Neural cell (in vitro differentiated cells): Measurements from ENCODE around the gene PRR20D. TPM values are rescaled to one million over a fixed set of nuclear protein-coding genes. Genes with fewer than 3 reads are reported as not detected.
"Not testable (repeated sequence)": the region's sequence is repeated elsewhere in the genome, so short reads cannot be mapped to it uniquely, and the experiment has no call there.

ENCODE experiments used
- H2AFZ ChIP-seq: fragments of 200-600, 300-800 bp; sonication (generic), shearing (Covaris generic); 2 replicates; pipeline ENCODE4 v1.6.0; 2014; ENCODE audit warnings: low read depth, mild to moderate bottlenecking, antibody characterized with exemption, low read length, moderate library complexity
- H3F3A ChIP-seq: fragments of 200-600 bp; shearing (Covaris generic); 2 replicates; pipeline ENCODE4 v1.6.1; 2016; ENCODE audit warnings: mild to moderate bottlenecking, moderate library complexity, mixed read lengths, antibody characterized with exemption, low read length; ENCODE audit not compliant: insufficient read depth, poor library complexity, severe bottlenecking
- H3K27ac ChIP-seq: fragments of 200-600, 300-800 bp; sonication (generic), shearing (Covaris generic); 2 replicates; pipeline ENCODE4 v1.5.1; 2014; ENCODE audit warnings: mild to moderate bottlenecking, low read length, moderate library complexity
- H3K27me3 ChIP-seq: fragments of 300-800, 200-600 bp; sonication (generic), shearing (Covaris generic); 2 replicates; pipeline ENCODE4 v1.6.0; 2014; ENCODE audit warnings: mild to moderate bottlenecking, low read depth, low read length, moderate library complexity; ENCODE audit not compliant: insufficient read depth
- H3K36me3 ChIP-seq: fragments of 300-800, 200-600 bp; sonication (generic), shearing (Covaris generic); 2 replicates; pipeline ENCODE4 v1.5.1; 2014; ENCODE audit warnings: mild to moderate bottlenecking, antibody characterized with exemption, low read length, moderate library complexity; ENCODE audit not compliant: insufficient read depth
- H3K4me2 ChIP-seq: fragments of 300-800, 200-600 bp; sonication (generic), shearing (Covaris generic); 2 replicates; pipeline ENCODE4 v1.6.0; 2014; ENCODE audit warnings: mild to moderate bottlenecking, low read length
- H3K4me3 ChIP-seq: fragments of 300-800, 200-600 bp; sonication (generic), shearing (Covaris generic); 2 replicates; pipeline ENCODE4 v1.5.1; 2014; ENCODE audit warnings: mild to moderate bottlenecking, low read length, moderate library complexity
- H3K79me2 ChIP-seq: fragments of 200-600 bp; shearing (Covaris generic); replicated peaks from 2 replicates; pipeline ENCODE4 v1.6.0; 2014; ENCODE audit warnings: mild to moderate bottlenecking, low read length, moderate library complexity; ENCODE audit not compliant: insufficient read depth
- H3K9ac ChIP-seq: fragments of 300-800, 200-600 bp; sonication (generic), shearing (Covaris generic); 2 replicates; pipeline ENCODE4 v1.6.1; 2016; ENCODE audit warnings: mild to moderate bottlenecking, low read length, mixed read lengths
- H3K9me2 ChIP-seq: fragments of 200-600 bp; shearing (Covaris generic); 2 replicates; pipeline ENCODE4 v1.6.1; 2016; ENCODE audit warnings: mild to moderate bottlenecking, low read length, mixed read lengths; ENCODE audit not compliant: insufficient read depth
- H3K9me3 ChIP-seq: fragments of 200-600, 300-800 bp; sonication (generic), shearing (Covaris generic); 2 replicates; pipeline ENCODE4 v1.6.1; 2016; ENCODE audit warnings: mild to moderate bottlenecking, mixed run types, low read length, moderate library complexity, mixed read lengths
- H4K20me1 ChIP-seq: fragments of 200-600 bp; shearing (Covaris generic); 2 replicates; pipeline ENCODE4 v1.6.1; 2016; ENCODE audit warnings: mild to moderate bottlenecking, mixed run types; ENCODE audit not compliant: insufficient read depth
- EP300 ChIP-seq: fragments of 450-650 bp; conservative IDR thresholded peaks from 2 replicates; pipeline ENCODE4 v1.6.1; 2014; ENCODE audit warnings: antibody characterized with exemption, mild to moderate bottlenecking, moderate library complexity; ENCODE audit not compliant: poor library complexity, severe bottlenecking
- EZH2 ChIP-seq: fragments of 200-600, 300-800 bp; shearing (Covaris generic), sonication (generic); IDR thresholded peaks from 2 replicates; pipeline ENCODE4 v1.6.1; 2014; ENCODE audit warnings: antibody characterized with exemption, low read length, borderline replicate concordance, mild to moderate bottlenecking; ENCODE audit not compliant: insufficient read depth, poor library complexity, severe bottlenecking
- MXI1 ChIP-seq: fragments of 450-650 bp; conservative IDR thresholded peaks from 2 replicates; pipeline ENCODE4 v1.6.1; 2014; ENCODE audit warnings: antibody characterized with exemption, mild to moderate bottlenecking; ENCODE audit not compliant: poor library complexity, severe bottlenecking
- POLR2AphosphoS5 ChIP-seq: IDR thresholded peaks from 2 replicates; pipeline ENCODE4 v1.6.1; 2012
- RAD21 ChIP-seq: fragments of 450-650 bp; conservative IDR thresholded peaks from 2 replicates; pipeline ENCODE4 v1.6.1; 2014; ENCODE audit warnings: antibody characterized with exemption, mild to moderate bottlenecking, moderate library complexity
- SMC3 ChIP-seq: fragments of 450-650 bp; conservative IDR thresholded peaks from 2 replicates; pipeline ENCODE4 v1.6.1; 2014; ENCODE audit warnings: antibody characterized with exemption, mild to moderate bottlenecking, moderate library complexity; ENCODE audit not compliant: poor library complexity
- TAF1 ChIP-seq: IDR thresholded peaks from 2 replicates; pipeline ENCODE4 v1.6.1; 2012; ENCODE audit warnings: low read depth
- polyA plus RNA-seq: library from polyadenylated mRNA; depleted of rRNA; stranded (reverse); fragments of >200 nt; gene quantifications from 2 replicates; pipeline ENCODE4 v1.2.3, GENCODE V29; 2014
- TF ChIP-seq, protein P1 (sequence below): fragments of 450-650 bp; IDR thresholded peaks from 2 replicates; pipeline ENCODE4 v1.5.1; 2014; ENCODE audit warnings: antibody characterized with exemption, mild to moderate bottlenecking, moderate library complexity; ENCODE audit not compliant: poor library complexity, severe bottlenecking
- TF ChIP-seq, protein P2 (sequence below): IDR thresholded peaks from 2 replicates; pipeline ENCODE4 v1.6.1; 2012; ENCODE audit warnings: borderline replicate concordance

The PRR20D gene
- polyA plus RNA-seq, 1 donor from 2014 or later: not detected

DNA sequence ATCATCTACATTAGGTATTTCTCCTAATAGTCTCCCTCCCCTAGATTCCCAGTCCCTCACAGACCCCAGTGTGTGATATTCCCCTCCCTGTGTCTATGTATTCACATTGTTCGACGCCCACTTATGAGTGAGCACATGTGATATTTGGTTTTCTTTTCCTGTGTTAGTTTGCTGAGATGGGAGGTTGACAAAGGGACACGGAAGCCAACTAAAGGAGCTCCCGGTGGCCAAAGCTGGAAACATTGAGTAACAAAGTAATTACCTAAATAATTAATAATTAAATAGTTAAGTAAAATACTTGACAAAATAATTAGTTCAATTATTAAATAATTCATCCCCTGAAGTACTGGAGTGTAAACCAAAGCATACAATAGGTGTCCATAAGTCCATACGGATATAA lies 21.4 kb upstream of the PRR20D start:
- Histone ChIP-seq H3K4me2 (no peak overlapping the region), H3K36me3 (no peaks in the 10 kb centered on the region), H3K9ac (no peak overlapping the region), H3K9me3 (no peaks in the 10 kb centered on the region), H3F3A (no peaks in the 10 kb centered on the region), H2AFZ (no peak overlapping the region), H3K79me2 (no peaks in the 10 kb centered on the region), H3K27me3 (no peaks in the 10 kb centered on the region), H4K20me1 (no peaks in the 10 kb centered on the region), H3K27ac (no peak overlapping the region), H3K4me3 (no peak overlapping the region), H3K9me2 (no peaks in the 10 kb centered on the region)
- no peak for TF ChIP-seq EP300
- TF ChIP-seq EZH2: no peak
- no peak for TF ChIP-seq MXI1
- TF ChIP-seq, protein P1, sequence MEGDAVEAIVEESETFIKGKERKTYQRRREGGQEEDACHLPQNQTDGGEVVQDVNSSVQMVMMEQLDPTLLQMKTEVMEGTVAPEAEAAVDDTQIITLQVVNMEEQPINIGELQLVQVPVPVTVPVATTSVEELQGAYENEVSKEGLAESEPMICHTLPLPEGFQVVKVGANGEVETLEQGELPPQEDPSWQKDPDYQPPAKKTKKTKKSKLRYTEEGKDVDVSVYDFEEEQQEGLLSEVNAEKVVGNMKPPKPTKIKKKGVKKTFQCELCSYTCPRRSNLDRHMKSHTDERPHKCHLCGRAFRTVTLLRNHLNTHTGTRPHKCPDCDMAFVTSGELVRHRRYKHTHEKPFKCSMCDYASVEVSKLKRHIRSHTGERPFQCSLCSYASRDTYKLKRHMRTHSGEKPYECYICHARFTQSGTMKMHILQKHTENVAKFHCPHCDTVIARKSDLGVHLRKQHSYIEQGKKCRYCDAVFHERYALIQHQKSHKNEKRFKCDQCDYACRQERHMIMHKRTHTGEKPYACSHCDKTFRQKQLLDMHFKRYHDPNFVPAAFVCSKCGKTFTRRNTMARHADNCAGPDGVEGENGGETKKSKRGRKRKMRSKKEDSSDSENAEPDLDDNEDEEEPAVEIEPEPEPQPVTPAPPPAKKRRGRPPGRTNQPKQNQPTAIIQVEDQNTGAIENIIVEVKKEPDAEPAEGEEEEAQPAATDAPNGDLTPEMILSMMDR: no peak
- TF ChIP-seq RAD21: no peak
- TF ChIP-seq SMC3: no peak
- no peak for TF ChIP-seq POLR2AphosphoS5
- TF ChIP-seq, protein P2, sequence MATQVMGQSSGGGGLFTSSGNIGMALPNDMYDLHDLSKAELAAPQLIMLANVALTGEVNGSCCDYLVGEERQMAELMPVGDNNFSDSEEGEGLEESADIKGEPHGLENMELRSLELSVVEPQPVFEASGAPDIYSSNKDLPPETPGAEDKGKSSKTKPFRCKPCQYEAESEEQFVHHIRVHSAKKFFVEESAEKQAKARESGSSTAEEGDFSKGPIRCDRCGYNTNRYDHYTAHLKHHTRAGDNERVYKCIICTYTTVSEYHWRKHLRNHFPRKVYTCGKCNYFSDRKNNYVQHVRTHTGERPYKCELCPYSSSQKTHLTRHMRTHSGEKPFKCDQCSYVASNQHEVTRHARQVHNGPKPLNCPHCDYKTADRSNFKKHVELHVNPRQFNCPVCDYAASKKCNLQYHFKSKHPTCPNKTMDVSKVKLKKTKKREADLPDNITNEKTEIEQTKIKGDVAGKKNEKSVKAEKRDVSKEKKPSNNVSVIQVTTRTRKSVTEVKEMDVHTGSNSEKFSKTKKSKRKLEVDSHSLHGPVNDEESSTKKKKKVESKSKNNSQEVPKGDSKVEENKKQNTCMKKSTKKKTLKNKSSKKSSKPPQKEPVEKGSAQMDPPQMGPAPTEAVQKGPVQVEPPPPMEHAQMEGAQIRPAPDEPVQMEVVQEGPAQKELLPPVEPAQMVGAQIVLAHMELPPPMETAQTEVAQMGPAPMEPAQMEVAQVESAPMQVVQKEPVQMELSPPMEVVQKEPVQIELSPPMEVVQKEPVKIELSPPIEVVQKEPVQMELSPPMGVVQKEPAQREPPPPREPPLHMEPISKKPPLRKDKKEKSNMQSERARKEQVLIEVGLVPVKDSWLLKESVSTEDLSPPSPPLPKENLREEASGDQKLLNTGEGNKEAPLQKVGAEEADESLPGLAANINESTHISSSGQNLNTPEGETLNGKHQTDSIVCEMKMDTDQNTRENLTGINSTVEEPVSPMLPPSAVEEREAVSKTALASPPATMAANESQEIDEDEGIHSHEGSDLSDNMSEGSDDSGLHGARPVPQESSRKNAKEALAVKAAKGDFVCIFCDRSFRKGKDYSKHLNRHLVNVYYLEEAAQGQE: no peak
- no peak for TF ChIP-seq TAF1

DNA sequence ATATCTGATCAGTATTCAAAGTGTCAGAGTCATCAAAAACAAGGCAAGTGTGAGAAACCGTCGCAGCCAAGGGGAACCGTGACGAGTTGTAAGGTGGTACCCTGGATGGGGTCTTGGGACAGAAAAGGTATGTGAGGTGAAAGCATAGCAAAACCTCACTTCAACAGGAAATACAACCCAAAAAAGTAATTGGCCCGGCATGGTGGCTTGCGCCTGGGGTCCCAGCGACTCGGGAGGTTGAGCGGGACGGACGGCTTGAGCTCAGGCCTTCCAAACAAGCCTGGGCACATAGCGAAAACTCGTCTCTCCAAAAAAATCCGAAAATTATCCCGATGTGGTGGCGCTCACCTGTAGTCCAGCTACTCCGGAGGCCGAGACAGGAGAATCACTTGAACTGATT lies 20.7 kb upstream of the PRR20D start:
- not testable (repeated sequence) for H3K79me2 ChIP-seq, H3K9ac ChIP-seq, H3K27ac ChIP-seq, H4K20me1 ChIP-seq, H3K4me2 ChIP-seq, H3K4me3 ChIP-seq, H3K36me3 ChIP-seq, H3K27me3 ChIP-seq, H3F3A ChIP-seq, H2AFZ ChIP-seq, H3K9me3 ChIP-seq, H3K9me2 ChIP-seq

DNA sequence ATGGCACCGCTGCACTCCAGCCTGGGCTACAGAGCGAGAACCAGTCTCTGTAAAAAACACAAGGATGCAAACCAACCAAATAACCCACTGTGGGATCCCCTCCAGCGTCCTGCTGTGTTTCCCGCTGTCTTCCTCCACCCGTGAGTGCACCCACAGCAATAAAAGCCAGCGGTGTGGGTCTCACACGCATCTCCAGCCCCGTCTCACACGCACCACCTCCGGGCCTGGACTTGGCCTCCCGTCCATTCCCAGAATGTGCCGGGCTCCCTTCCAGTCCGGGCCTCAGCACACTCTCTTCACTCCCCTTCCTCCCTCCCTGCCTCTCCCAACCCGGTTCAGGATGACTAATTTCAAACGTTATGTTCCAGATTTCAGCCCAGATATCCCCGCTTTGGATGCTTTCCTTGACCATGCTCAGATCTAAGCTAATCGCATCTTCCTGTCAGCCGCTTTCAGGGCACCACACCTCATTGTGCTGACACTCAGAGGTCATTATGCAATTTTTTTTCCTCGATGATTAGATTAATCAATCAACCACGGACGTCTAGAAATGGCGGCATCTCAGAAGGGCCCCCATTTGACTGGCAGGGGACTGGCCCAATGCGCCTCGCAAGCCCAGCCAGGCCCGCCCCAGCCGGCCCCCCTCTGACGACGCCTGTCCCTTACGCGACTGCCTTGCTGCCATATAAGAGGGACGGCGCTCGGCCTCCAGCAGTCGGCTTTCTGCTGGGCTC lies 20.0 kb upstream of the PRR20D start, which contains the start of gene PRR20A:
Gene PRR20A (plus strand): TSS at position 684 of the 734 bp plus-strand sequence. CDS start 387 bp downstream, outside the sequence.
- H3K9me2 ChIP-seq, H3K79me2 ChIP-seq, H3K27ac ChIP-seq, H3F3A ChIP-seq, H3K4me2 ChIP-seq, H4K20me1 ChIP-seq, H3K27me3 ChIP-seq, H3K4me3 ChIP-seq, H3K36me3 ChIP-seq, H3K9ac ChIP-seq, H3K9me3 ChIP-seq, H2AFZ ChIP-seq: not testable (repeated sequence)

DNA sequence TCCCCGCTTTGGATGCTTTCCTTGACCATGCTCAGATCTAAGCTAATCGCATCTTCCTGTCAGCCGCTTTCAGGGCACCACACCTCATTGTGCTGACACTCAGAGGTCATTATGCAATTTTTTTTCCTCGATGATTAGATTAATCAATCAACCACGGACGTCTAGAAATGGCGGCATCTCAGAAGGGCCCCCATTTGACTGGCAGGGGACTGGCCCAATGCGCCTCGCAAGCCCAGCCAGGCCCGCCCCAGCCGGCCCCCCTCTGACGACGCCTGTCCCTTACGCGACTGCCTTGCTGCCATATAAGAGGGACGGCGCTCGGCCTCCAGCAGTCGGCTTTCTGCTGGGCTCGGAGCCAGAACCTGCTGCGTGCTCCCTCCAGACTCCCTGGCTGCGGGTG lies 13.2 kb upstream of the PRR20D start, which contains the start of gene PRR20B:
Gene PRR20B (plus strand): TSS at position 301 of the 400 bp plus-strand sequence. CDS start 387 bp downstream, outside the sequence.
- H2AFZ ChIP-seq, H3K9ac ChIP-seq, H3K9me3 ChIP-seq, H3F3A ChIP-seq, H3K9me2 ChIP-seq, H3K27ac ChIP-seq, H3K4me3 ChIP-seq, H3K79me2 ChIP-seq, H3K4me2 ChIP-seq, H4K20me1 ChIP-seq, H3K27me3 ChIP-seq, H3K36me3 ChIP-seq: not testable (repeated sequence)

DNA sequence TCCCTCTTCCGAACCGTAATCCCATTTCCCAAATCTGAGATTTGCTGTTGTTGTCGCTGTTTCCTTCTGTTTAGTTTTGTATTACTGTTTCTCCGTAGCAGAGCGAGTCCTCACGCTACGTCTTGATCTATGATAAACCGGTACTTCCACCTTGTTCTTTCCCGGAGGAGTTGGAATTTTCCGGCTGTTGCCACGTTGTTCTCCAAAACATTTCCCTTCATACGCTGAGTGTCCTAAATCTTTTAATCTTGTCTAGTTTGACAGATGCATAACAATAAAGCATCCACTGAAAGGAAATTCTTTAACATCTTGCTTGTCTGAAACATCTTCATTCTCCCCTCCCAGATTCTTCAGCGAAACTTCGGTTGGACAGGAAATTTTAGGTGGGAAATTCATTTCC lies 12.3 kb upstream of the PRR20D start:
- H3K9ac ChIP-seq, H3F3A ChIP-seq, H3K27me3 ChIP-seq, H3K4me3 ChIP-seq, H3K27ac ChIP-seq, H4K20me1 ChIP-seq, H3K36me3 ChIP-seq, H3K9me3 ChIP-seq, H3K79me2 ChIP-seq, H3K4me2 ChIP-seq, H3K9me2 ChIP-seq, H2AFZ ChIP-seq: not testable (repeated sequence)
